H7 (cell line): ENCODE measurements around the gene ALB. TPM values are rescaled to one million over a fixed set of nuclear protein-coding genes. Genes with fewer than 3 reads are reported as not detected.

Experiments used
- DNase-seq: peaks from one replicate; pipeline ENCODE4 v3.0.0; 2012
- H3K27me3 ChIP-seq: 2 replicates; pipeline ENCODE4 v1.6.0; 2011; ENCODE audit warnings: mild to moderate bottlenecking, low read length; ENCODE audit not compliant: control insufficient read depth, insufficient read depth
- H3K36me3 ChIP-seq: replicated peaks from 2 replicates; pipeline ENCODE4 v1.5.1; 2011; ENCODE audit warnings: low read length; ENCODE audit not compliant: control insufficient read depth, insufficient read depth
- H3K4me3 ChIP-seq: 2 replicates; pipeline ENCODE4 v1.5.1; 2011; ENCODE audit warnings: low read depth, mild to moderate bottlenecking, control low read depth, low read length, moderate library complexity; ENCODE audit not compliant: insufficient read depth
- total RNA-seq: library from RNA; depleted of rRNA; stranded (reverse); fragments of >200 nt; shearing (Covaris generic); gene quantifications from 2 replicates; pipeline ENCODE4 v1.2.3, GENCODE V29; 2014

Gene ALB
- total RNA-seq, 1 experiment from 2014 or later = 0.03 TPM

- no peaks in the 10 kb centered on the region for H3K27me3 ChIP-seq
- H3K4me3 ChIP-seq = no peak overlapping the region
- no peaks in the 10 kb centered on the region for H3K36me3 ChIP-seq
- DNase-seq = no peak
Measured at GRCh38 chr4:73415807-73416238, 11.7 kb downstream of the ALB start.

- no peak for DNase-seq
- no peak overlapping the region for H3K4me3 ChIP-seq
- H3K36me3 ChIP-seq = no peaks in the 10 kb centered on the region
- H3K27me3 ChIP-seq = no peaks in the 10 kb centered on the region
Measured at GRCh38 chr4:73416423-73417087, 12.5 kb downstream of the ALB start.

GRCh38 chr4:73417342-73417741 lies 13.3 kb downstream of the ALB start:
- no peak for DNase-seq
- no peaks in the 10 kb centered on the region for H3K27me3 ChIP-seq
- no peaks in the 10 kb centered on the region for H3K36me3 ChIP-seq
- no peak overlapping the region for H3K4me3 ChIP-seq

- Histone ChIP-seq H3K27me3 (no peaks in the 10 kb centered on the region), H3K4me3 (no peak overlapping the region), H3K36me3 (no peaks in the 10 kb centered on the region)
- DNase-seq = no peak
Measured at GRCh38 chr4:73417973-73418372, 13.9 kb downstream of the ALB start.

- Histone ChIP-seq H3K27me3 (no peaks in the 10 kb centered on the region), H3K36me3 (no peaks in the 10 kb centered on the region), H3K4me3 (no peak overlapping the region)
- DNase-seq = no peak
Measured at GRCh38 chr4:73418677-73419076, 14.6 kb downstream of the ALB start.

GRCh38 chr4:73419106-73420038 lies 15.3 kb downstream of the ALB start:
- no peak for DNase-seq
- no peaks in the 10 kb centered on the region for H3K27me3 ChIP-seq
- H3K4me3 ChIP-seq = no peak overlapping the region
- no peaks in the 10 kb centered on the region for H3K36me3 ChIP-seq

GRCh38 chr4:73420615-73421014 lies 16.5 kb downstream of the ALB start:
- Histone ChIP-seq H3K36me3 (no peaks in the 10 kb centered on the region), H3K27me3 (no peaks in the 10 kb centered on the region), H3K4me3 (no peak overlapping the region)
- DNase-seq = no peak

- no peak for DNase-seq
- no peaks in the 10 kb centered on the region for H3K27me3 ChIP-seq
- H3K36me3 ChIP-seq = no peaks in the 10 kb centered on the region
- H3K4me3 ChIP-seq = no peak overlapping the region
Measured at GRCh38 chr4:73421708-73422457, 17.8 kb downstream of the ALB start.

GRCh38 chr4:73422458-73422752 lies 18.3 kb downstream of the ALB start:
- no peak for DNase-seq
- Histone ChIP-seq H3K27me3 (no peaks in the 10 kb centered on the region), H3K36me3 (no peaks in the 10 kb centered on the region), H3K4me3 (no peak overlapping the region)

- no peaks in the 10 kb centered on the region for H3K36me3 ChIP-seq
- no peak overlapping the region for H3K4me3 ChIP-seq
- no peak for DNase-seq
- H3K27me3 ChIP-seq = no peaks in the 10 kb centered on the region
Measured at GRCh38 chr4:73423184-73423583, 19.1 kb downstream of the ALB start.

GRCh38 chr4:73426666-73427065 lies 22.6 kb downstream of the ALB start:
- Histone ChIP-seq H3K27me3 (no peaks in the 10 kb centered on the region), H3K4me3 (no peak overlapping the region), H3K36me3 (no peaks in the 10 kb centered on the region)
- no peak for DNase-seq

- no peaks in the 10 kb centered on the region for H3K36me3 ChIP-seq
- no peaks in the 10 kb centered on the region for H3K27me3 ChIP-seq
- no peak overlapping the region for H3K4me3 ChIP-seq
- DNase-seq = no peak
Measured at GRCh38 chr4:73429118-73429517, 25.0 kb downstream of the ALB start.

- DNase-seq = no peak
- Histone ChIP-seq H3K27me3 (no peaks in the 10 kb centered on the region), H3K36me3 (no peaks in the 10 kb centered on the region), H3K4me3 (no peak overlapping the region)
Measured at GRCh38 chr4:73429826-73430587, 25.9 kb downstream of the ALB start.

- H3K27me3 ChIP-seq = no peaks in the 10 kb centered on the region
- H3K4me3 ChIP-seq = no peak overlapping the region
- no peaks in the 10 kb centered on the region for H3K36me3 ChIP-seq
- DNase-seq = no peak
Measured at GRCh38 chr4:73431813-73432168, 27.7 kb downstream of the ALB start.
